ENCODE results near the gene RS1. TPM values are rescaled to one million over a fixed set of nuclear protein-coding genes. Genes with fewer than 3 reads are reported as not detected.

RS1 gene
- total RNA-seq, 1 experiment from 2014 or later, result 0.09 TPM

- H3K36me3 Mint-ChIP-seq (ENCODE audit: insufficient read depth, unreplicated experiment), result peaks cover 6% of the 10 kb centered on the region
These were observed 24.3 kb downstream of the RS1 start for GRCh38 chrX:18647621-18648020.

GRCh38 chrX:18643853-18644252, 28.1 kb downstream of the RS1 start:
- no peaks in the 10 kb centered on the region for H3K4me1 Mint-ChIP-seq (ENCODE audit: low read depth, unreplicated experiment)
- H3K4me3 Mint-ChIP-seq (ENCODE audit: unreplicated experiment), result no peak overlapping the region
- CTCF ChIA-PET, result no interaction called here

More at GRCh38 chrX:18647621-18648020, 24.3 kb downstream of the RS1 start:
- DNase-seq, result no peak
- Mint-ChIP-seq H3K4me1 (ENCODE audit: low read depth, unreplicated experiment) (peaks cover 6% of the 10 kb centered on the region), H3K27ac (ENCODE audit: unreplicated experiment) (no peak overlapping the region), H3K4me3 (ENCODE audit: unreplicated experiment) (no peak overlapping the region), H3K9me3 (ENCODE audit: unreplicated experiment) (no peaks in the 10 kb centered on the region), H3K27me3 (ENCODE audit: insufficient read depth, unreplicated experiment) (no peaks in the 10 kb centered on the region)
- ChIA-PET CTCF (no interaction called here), POLR2A (no interaction called here)
- intact Hi-C loops (cut with micrococcal nuclease; ENCODE audit: unreplicated experiment), result loop anchor here (10.0 kb wide), 1 partner anchor 253 kb away; no protein-coding TSS in a partner anchor
- BruUV-seq (replicated peaks), result no TSS peak
- H3K36me3 ChIP-seq (ENCODE audit: control insufficient read depth, insufficient read depth, low read length), result no peaks in the 10 kb centered on the region
- no peaks in the 10 kb centered on the region for H3K27me3 ChIP-seq (replicated peaks; ENCODE audit: control insufficient read depth, insufficient read depth, low read length)
- H3K9me3 ChIP-seq, result no peaks in the 10 kb centered on the region
- H3K4me3 ChIP-seq (ENCODE audit: low read depth, low read length), result no peak overlapping the region
- peaks cover 11% of the 10 kb centered on the region; the same call in 1 of the 2 replicates for H3K4me1 ChIP-seq
- TF ChIP-seq, protein P1, sequence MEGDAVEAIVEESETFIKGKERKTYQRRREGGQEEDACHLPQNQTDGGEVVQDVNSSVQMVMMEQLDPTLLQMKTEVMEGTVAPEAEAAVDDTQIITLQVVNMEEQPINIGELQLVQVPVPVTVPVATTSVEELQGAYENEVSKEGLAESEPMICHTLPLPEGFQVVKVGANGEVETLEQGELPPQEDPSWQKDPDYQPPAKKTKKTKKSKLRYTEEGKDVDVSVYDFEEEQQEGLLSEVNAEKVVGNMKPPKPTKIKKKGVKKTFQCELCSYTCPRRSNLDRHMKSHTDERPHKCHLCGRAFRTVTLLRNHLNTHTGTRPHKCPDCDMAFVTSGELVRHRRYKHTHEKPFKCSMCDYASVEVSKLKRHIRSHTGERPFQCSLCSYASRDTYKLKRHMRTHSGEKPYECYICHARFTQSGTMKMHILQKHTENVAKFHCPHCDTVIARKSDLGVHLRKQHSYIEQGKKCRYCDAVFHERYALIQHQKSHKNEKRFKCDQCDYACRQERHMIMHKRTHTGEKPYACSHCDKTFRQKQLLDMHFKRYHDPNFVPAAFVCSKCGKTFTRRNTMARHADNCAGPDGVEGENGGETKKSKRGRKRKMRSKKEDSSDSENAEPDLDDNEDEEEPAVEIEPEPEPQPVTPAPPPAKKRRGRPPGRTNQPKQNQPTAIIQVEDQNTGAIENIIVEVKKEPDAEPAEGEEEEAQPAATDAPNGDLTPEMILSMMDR (IDR thresholded peaks at IDR 0.05; ENCODE audit: insufficient read depth in 1 of 2, low read depth in 1 of 2, low read length in 1 of 2, severe bottlenecking in 1 of 2, unreplicated experiment in 1 of 2), result no peak

GRCh38 chrX:18643243-18643642, 28.7 kb downstream of the RS1 start:
- no peak for DNase-seq
- ChIA-PET CTCF (no interaction called here), POLR2A (no interaction called here)
- Mint-ChIP-seq H3K36me3 (ENCODE audit: insufficient read depth, unreplicated experiment) (peaks cover 11% of the 10 kb centered on the region), H3K9me3 (ENCODE audit: unreplicated experiment) (no peaks in the 10 kb centered on the region), H3K27ac (ENCODE audit: unreplicated experiment) (no peak overlapping the region), H3K4me1 (ENCODE audit: low read depth, unreplicated experiment) (no peaks in the 10 kb centered on the region), H3K4me3 (ENCODE audit: unreplicated experiment) (no peak overlapping the region), H3K27me3 (ENCODE audit: insufficient read depth, unreplicated experiment) (no peaks in the 10 kb centered on the region)
- Histone ChIP-seq H3K4me1 (no peaks in the 10 kb centered on the region), H3K9me3 (no peaks in the 10 kb centered on the region), H3K4me3 (ENCODE audit: low read depth, low read length) (no peak overlapping the region), H3K36me3 (ENCODE audit: control insufficient read depth, insufficient read depth, low read length) (no peaks in the 10 kb centered on the region), H3K27me3 (replicated peaks; ENCODE audit: control insufficient read depth, insufficient read depth, low read length) (no peaks in the 10 kb centered on the region)
- TF ChIP-seq, protein P1 (IDR thresholded peaks at IDR 0.05; ENCODE audit: insufficient read depth in 1 of 2, low read depth in 1 of 2, low read length in 1 of 2, severe bottlenecking in 1 of 2, unreplicated experiment in 1 of 2), result no peak
- BruUV-seq (replicated peaks), result no TSS peak
- intact Hi-C loops (cut with micrococcal nuclease; ENCODE audit: unreplicated experiment), result loop anchor here (10.0 kb wide), 1 partner anchor 248 kb away; no protein-coding TSS in a partner anchor

More at GRCh38 chrX:18643853-18644252, 28.1 kb downstream of the RS1 start:
- DNase-seq, result no peak
- TF ChIP-seq, protein P1 (IDR thresholded peaks at IDR 0.05; ENCODE audit: insufficient read depth in 1 of 2, low read depth in 1 of 2, low read length in 1 of 2, severe bottlenecking in 1 of 2, unreplicated experiment in 1 of 2), result no peak
- no peaks in the 10 kb centered on the region for H3K27me3 ChIP-seq (replicated peaks; ENCODE audit: control insufficient read depth, insufficient read depth, low read length)
- no TSS peak for BruUV-seq (replicated peaks)
- POLR2A ChIA-PET, result no interaction called here
- H3K27me3 Mint-ChIP-seq (ENCODE audit: insufficient read depth, unreplicated experiment), result no peaks in the 10 kb centered on the region
- intact Hi-C loops (cut with micrococcal nuclease; ENCODE audit: unreplicated experiment), result loop anchor here (10.0 kb wide), 1 partner anchor 249 kb away; no protein-coding TSS in a partner anchor
- no peak overlapping the region for H3K27ac Mint-ChIP-seq (ENCODE audit: unreplicated experiment)
- H3K4me1 ChIP-seq, result no peaks in the 10 kb centered on the region
- no peaks in the 10 kb centered on the region for H3K9me3 Mint-ChIP-seq (ENCODE audit: unreplicated experiment)
- no peaks in the 10 kb centered on the region for H3K9me3 ChIP-seq
- H3K36me3 Mint-ChIP-seq (ENCODE audit: insufficient read depth, unreplicated experiment), result peaks cover 11% of the 10 kb centered on the region
- H3K4me3 ChIP-seq (ENCODE audit: low read depth, low read length), result no peak overlapping the region
- H3K36me3 ChIP-seq (ENCODE audit: control insufficient read depth, insufficient read depth, low read length), result no peaks in the 10 kb centered on the region

All from Caco-2 (cell line).